Measurements from ENCODE around the gene TNIK.
"Not testable (repeated sequence)": the region's sequence is repeated elsewhere in the genome, so short reads cannot be mapped to it uniquely, and the experiment has no call there.

TNIK gene

GRCh38 chr3:171257251-171258203, 202.7 kb downstream of the TNIK start:
- DNase-seq (ENCODE audit: low read depth, low spot score), result no peak

GRCh38 chr3:171256445-171257250, 203.6 kb downstream of the TNIK start:
- DNase-seq (ENCODE audit: low read depth, low spot score), result no peak

- no peak for DNase-seq (ENCODE audit: low read depth, low spot score)
Measured at GRCh38 chr3:171255236-171255806, 204.9 kb downstream of the TNIK start.

- DNase-seq (ENCODE audit: low read depth, low spot score), result no peak
Measured at GRCh38 chr3:171254315-171254714, 205.9 kb downstream of the TNIK start.

- no peak for DNase-seq (ENCODE audit: low read depth, low spot score)
Measured at GRCh38 chr3:171251835-171252234, 208.4 kb downstream of the TNIK start.

- no peak for DNase-seq (ENCODE audit: low read depth, low spot score)
Measured at GRCh38 chr3:171250444-171250843, 209.8 kb downstream of the TNIK start.

- no peak for DNase-seq (ENCODE audit: low read depth, low spot score)
Measured at GRCh38 chr3:171249245-171249644, 211.0 kb downstream of the TNIK start.

- no peak for DNase-seq (ENCODE audit: low read depth, low spot score)
Measured at GRCh38 chr3:171248426-171249111, 211.6 kb downstream of the TNIK start.

GRCh38 chr3:171245796-171246765, 214.1 kb downstream of the TNIK start:
- no peak for DNase-seq (ENCODE audit: low read depth, low spot score)

- no peak for DNase-seq (ENCODE audit: low read depth, low spot score)
Measured at GRCh38 chr3:171242951-171243350, 217.3 kb downstream of the TNIK start.

GRCh38 chr3:171242170-171242569, 218.0 kb downstream of the TNIK start:
- no peak for DNase-seq (ENCODE audit: low read depth, low spot score)

GRCh38 chr3:171241655-171242054, 218.6 kb downstream of the TNIK start:
- not testable (repeated sequence) for DNase-seq (ENCODE audit: low read depth, low spot score)

- DNase-seq (ENCODE audit: low read depth, low spot score), result no peak
Measured at GRCh38 chr3:171240504-171240835, 219.7 kb downstream of the TNIK start.

GRCh38 chr3:171239757-171240503, 220.3 kb downstream of the TNIK start:
- DNase-seq (ENCODE audit: low read depth, low spot score), result no peak

GRCh38 chr3:171237009-171237385, 223.2 kb downstream of the TNIK start:
- no peak for DNase-seq (ENCODE audit: low read depth, low spot score)

- no peak for DNase-seq (ENCODE audit: low read depth, low spot score)
Measured at GRCh38 chr3:171236265-171237008, 223.8 kb downstream of the TNIK start.

GRCh38 chr3:171234298-171235010, 225.8 kb downstream of the TNIK start:
- no peak for DNase-seq (ENCODE audit: low read depth, low spot score)

- no peak for DNase-seq (ENCODE audit: low read depth, low spot score)
Measured at GRCh38 chr3:171231361-171231760, 228.8 kb downstream of the TNIK start.

- DNase-seq (ENCODE audit: low read depth, low spot score), result no peak
Measured at GRCh38 chr3:171230865-171231264, 229.3 kb downstream of the TNIK start.

Measured in activated CD4-positive, CD25-positive, alpha-beta regulatory T cell treated with anti-CD3 and anti-CD28 coated beads, Interleukin-2, amount 50 U/mL, for 16 hours (primary cell).